OCI-M1 (cell line): ENCODE results near the gene SPEM2.

ENCODE experiments used
- DNase-seq: peaks from one replicate; lab custom pipeline; 2025; lab: John Stamatoyannopoulos, UW

The SPEM2 gene

DNA sequence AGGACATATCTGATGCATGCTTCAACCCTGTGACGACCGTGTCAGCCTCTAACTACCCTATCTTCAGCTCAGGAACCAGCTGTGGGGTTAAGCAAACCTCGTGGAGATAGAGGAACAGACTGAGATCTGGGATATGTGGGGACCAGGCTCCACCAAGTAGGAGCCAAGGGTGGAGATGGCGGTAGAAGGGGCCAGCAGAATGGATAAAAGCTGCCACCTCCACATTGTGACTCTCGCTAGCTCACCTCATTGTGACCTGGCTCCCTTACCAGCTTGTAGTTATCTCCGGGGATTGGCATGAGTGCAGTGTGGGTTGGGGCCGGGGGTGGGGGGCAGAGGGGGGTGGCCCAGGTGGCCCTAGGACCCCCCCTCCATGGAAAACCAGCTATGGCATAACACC is at the start of gene SPEM2:
Gene SPEM2, plus strand, starts transcription at position 301 of the 400 bp plus-strand sequence. Its CDS starts 73 bp downstream, at position 374.
- no peak for DNase-seq

DNA sequence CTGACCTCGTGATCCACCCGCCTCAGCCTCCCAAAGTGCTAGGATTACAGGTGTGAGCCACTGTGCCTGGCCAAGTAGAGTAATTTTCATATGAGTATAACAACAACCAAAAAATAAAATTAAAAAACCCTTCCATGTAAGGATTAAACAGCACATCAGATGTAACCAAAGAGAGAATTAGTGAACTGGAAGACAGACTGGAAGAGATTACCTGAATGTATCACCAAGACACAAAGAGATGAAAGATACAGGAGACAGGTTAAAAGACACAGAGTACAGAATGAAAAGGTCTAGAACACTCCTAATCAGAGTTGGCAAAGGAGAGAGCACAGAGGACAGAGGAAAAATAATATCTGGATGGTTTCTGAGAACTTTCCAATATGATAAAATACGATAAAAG is 46.3 kb upstream of the SPEM2 start:
- no peak for DNase-seq

DNA sequence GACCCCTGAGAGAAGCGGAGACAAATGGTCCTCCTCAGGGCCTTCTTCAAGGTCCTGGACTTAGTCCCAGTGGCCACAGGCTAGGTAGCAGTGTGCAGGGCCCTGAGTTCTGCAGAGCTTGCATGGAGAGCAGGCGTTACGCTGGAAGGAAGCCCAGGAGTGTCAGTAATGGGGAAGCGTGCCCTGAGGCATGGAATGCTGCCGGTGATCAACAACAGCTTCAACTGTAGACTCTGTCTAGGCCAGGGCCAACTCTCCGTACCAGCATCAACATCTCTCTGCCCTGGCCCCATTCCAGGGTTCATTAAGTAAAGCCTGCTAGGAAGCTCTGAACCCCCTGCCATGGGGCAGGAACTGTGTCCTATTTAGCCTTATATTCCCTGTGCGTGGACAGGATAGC is 45.1 kb upstream of the SPEM2 start:
- DNase-seq = no peak

DNA sequence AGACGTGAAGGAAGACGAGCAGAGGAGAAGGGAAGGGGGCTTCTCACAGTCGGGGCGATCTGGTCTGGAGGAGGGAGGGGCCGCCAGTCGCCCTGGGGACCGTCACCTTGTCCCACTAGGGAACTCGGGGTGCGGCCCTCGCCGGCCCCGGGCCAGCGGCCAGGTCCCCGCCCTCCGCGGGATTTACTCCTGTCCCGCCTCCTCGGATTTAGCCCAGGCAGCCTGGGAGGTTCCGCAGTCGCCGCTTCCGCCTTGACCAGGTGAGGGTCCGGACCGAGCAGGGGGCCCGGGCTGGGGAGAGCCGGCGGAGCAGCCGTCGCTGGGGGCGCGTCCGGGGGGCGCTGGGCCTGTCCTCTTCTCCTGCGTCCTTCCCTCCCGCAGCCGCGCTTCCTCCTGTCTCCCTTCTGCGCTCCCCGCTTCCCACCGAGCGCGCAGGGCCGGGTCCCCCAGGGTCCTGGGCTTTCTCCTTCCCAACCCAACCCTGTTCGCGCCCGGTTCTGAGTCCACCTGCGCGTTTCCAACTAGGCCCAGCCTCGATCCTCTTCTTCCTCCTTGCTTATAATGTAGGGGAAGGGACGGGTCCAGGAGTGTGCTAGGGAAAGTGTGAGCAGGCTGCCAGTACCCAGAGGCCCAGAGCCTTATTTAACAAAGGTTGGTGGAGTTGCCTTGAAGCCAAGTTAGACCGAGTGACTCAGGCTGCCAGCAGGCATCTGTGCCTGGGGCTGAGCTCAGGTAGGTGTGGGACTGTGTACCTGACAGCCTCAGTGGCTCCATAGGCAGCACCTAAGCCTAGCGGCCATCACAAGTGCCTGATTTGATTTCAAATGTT is 44.3 kb upstream of the SPEM2 start, which contains the start of gene TNK1:
Gene TNK1, plus strand, starts transcription at position 235 of the 829 bp plus-strand sequence. CDS start 1,838 bp downstream, outside the sequence.
- no peak for DNase-seq

DNA sequence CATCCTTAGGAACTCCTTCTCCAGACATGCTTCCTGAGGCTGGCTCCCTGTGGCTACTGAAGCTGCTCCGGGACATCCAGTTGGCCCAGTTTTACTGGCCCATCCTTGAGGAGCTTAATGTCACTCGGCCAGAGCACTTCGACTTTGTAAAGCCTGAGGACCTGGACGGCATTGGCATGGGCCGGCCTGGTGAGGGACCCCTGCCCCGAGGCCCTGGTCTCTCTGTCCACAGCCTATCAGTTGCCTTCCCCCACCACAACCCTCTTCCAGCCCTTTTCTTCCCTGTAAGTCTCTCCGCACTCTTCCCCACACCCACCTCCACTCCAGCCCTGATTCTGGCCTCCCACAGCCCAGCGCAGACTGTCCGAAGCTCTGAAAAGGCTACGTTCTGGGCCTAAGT is 42.5 kb upstream of the SPEM2 start:
- DNase-seq = no peak

DNA sequence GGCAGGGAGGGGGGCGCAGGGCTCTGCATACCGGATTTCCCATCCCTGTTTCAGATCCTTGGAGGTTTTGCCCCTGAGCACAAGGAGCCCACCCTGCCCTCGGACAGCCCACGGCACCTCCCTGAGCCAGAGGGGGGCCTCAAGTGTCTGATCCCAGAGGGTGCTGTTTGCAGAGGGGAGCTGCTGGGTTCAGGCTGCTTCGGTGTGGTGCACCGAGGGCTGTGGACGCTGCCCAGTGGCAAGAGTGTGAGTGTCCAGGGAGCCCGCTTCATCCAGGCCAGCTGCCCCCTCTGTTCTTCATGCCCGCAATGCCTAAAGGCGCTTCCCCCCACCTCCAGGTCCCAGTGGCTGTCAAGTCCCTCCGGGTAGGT is 42.1 kb upstream of the SPEM2 start:
- DNase-seq = no peak

DNA sequence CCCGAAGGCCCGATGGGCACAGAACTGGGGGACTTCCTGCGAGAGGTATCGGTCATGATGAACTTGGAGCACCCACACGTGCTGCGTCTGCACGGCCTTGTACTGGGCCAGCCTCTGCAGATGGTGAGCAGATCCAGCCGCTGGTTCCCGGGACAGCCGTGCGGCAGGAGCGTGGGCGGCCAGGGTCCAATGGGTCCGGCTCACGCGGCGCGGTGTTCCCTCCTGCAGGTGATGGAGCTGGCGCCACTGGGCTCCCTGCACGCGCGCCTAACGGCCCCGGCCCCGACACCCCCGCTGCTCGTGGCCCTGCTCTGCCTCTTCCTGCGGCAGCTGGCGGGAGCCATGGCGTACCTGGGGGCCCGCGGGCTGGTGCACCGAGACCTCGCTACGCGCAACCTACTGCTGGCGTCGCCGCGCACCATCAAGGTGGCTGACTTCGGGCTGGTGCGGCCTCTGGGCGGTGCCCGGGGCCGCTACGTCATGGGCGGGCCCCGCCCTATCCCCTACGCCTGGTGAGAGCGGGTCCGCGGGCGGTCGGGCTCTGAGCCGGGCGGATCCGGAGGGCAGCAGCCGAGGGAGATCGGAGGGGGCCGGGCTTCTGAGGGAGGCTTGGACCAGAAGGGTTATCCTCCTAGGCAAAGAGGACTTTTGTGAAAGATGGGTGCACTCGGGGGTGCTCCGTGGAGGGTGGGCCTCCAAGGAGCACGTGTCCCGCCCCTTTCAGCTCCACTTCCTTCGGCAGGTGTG is 41.5 kb upstream of the SPEM2 start:
- no peak for DNase-seq

DNA sequence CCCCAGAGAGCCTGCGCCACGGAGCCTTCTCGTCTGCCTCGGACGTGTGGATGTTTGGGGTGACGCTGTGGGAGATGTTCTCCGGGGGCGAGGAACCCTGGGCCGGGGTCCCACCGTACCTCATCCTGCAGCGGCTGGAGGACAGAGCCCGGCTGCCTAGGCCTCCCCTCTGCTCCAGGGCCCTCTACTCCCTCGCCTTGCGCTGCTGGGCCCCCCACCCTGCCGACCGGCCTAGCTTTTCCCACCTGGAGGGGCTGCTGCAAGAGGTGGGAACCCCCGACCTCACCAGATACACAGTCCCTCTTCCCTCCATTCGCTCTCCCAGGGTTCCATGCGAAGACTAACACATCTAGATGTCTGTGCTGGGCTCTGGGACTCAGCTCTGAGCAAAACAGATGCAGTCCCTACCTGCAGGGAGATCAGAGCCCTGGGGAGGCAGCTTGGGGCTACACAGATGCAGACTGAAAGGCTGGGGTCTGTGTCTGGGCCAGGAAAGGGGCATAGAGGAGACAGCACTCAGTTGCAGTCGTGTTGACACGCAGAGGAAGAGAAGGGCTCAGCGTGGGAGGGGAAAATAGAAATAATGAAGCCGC is 40.8 kb upstream of the SPEM2 start:
- DNase-seq = no peak

DNA sequence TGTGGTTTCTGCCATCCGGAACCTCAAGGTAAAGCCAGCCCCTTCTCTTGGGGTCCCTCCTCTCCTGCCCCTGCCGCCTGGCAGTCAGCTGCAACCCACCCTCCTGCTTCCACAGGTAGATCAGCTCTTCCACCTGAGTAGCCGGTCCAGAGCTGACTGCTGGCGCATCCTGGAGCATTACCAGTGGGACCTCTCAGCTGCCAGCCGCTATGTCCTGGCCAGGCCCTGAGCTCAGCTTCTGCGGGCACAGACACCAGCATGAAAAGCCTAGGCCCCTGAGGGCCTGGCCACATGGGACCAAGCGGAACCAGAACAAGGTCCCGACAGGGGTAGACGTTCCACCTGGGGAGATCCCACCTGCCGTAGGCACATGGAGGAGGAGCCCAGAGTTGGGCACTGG is 36.6 kb upstream of the SPEM2 start:
- no peak for DNase-seq

DNA sequence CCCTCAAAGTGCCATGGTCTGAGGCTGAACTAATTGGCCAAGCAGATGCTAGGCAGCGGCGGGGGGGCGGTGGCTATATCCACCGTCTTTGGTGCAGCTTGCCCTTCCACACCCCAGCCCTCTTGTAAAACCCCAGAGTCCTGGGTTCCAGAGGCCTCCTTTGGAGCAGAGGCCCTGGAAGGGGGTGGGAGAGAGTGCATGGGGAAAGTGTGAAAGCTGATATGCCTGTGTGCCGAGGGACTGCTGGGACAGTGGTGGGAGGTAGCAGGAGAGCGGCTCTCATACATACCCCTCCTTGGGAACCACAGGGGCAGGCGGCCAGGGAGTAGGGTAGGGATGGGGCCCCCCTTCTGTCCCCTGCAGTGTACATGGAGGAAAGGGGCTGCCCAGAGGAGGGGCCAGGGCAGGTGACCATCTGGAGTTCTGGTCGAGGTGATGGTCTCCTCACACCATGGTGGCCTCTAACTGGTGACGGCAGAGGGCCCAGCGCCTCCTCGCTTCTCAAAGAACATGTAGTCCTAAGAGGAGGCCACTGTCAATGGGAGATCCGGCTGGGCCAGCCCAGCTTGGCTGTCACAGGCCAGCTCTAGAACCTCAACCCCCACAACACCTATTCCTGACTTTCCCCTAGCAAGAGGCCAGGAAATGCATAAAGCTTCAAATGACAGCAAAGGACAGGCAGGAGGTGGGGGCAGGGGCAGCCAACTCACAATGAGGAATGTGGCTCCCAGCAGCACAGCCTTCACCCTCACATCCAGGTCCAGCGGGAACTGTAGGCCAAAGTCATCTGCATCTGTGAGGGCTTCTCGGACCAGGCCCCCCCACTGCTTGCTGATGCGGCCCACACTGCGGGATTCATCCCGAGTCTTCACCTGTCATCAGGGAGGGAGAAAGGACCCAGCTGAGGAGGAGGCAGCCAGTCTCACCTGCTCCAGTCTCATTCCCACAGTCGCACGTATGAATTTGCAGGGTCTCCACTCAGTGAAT is 35.2 kb upstream of the SPEM2 start:
- DNase-seq = no peak

DNA sequence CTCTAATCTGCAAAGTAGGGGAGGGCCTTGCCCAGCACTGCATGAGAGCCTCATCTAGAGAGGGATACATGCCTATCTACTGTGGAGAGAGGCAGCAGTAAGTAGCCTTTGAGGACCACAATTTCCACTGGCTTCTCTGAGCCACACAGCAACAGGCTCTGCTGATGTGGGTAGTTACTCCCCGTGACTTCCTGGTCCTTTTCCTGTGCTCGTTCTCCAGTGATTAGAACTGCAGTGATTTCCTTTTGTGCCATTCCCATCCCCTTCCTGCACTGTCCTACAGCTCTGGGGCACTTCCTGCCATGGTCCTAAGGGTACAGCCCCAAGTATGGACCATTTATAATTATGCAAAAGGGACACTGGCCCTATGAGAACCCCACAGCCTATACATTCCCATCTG is 34.1 kb upstream of the SPEM2 start:
- no peak for DNase-seq

DNA sequence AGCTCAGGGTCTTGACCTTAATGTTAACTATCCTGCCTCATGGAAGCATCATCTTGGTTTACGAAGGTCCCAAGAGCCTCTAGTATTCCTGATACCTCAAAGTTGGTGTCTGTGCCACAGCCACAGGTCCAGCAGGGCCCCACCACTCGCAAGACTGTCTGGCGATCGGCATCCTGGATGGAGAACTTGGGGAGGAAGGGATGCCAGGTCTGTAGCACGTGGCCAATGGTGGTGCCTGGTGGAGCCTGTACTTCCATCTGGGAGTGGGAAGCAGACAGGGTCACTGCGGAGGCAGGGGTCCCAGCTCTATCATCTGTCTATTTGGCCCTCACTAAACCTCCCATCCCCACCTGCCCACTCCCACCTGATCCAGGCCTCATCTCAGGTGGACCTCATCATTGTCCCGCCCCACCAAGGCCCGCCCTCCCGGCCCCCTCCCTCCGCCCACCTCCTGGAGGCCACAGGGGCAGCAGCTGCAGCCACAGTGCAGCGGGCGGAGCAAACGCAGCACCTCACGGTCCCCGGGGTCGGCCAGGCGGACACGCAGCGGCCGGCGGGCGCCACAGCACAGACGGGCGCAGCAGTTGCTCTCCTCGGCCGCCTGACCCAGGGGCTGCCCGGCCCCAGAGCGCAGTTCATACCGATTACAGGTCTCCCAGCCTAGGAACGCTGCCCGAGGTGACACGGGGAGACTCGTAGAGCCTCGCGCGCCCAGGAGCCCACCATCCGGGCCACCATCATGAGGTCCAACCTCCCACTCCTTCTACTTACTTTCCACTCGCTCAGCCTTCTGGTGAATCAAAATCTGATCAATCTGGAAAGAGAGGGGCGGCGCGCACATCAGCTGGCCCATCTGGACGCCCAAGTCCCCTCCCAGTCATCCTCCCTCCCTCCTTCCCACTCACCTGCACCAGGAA is 32.5 kb upstream of the SPEM2 start:
- DNase-seq = no peak

DNA sequence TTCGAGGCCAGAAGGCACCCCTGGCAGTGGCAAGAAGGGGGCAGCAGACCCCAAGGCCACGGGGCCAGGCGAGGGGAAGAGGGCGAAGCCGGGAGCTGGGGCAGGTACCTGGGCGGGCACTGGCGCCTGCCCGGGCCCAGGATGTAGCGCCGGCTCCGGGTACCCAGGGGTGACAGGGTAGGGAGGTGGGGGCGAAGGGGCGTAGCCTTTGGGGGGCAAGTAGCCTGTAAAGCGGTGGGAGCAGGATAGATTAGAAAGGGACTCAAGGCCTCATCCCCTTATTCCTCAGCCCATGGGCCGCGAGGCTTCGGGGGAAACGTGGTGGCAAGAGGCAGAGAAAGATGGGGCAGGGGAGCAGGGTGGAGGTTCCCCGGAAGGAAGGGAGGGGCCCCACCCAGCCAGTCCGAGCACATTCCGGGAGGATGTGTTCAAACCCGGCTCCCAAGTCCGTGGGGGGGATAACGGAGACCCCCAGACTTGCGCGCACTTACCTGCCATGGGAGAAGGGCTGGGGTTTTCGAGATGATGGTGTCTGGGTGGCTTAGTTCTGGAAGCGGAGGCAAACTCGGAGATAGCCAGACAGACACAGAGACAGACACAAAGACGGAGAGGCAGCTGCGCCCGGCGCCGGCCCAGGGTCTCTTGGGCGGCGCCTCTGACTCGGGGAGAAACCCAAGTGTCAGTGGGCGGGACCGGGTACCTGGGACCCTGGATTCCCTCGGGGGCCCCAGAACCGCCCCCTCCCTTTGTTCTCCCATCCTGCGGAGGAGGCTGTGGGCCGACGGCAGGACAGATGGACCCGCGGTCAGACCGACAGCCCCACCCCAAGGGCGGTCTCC is 31.6 kb upstream of the SPEM2 start:
- peak; percentile 61 for DNase-seq

DNA sequence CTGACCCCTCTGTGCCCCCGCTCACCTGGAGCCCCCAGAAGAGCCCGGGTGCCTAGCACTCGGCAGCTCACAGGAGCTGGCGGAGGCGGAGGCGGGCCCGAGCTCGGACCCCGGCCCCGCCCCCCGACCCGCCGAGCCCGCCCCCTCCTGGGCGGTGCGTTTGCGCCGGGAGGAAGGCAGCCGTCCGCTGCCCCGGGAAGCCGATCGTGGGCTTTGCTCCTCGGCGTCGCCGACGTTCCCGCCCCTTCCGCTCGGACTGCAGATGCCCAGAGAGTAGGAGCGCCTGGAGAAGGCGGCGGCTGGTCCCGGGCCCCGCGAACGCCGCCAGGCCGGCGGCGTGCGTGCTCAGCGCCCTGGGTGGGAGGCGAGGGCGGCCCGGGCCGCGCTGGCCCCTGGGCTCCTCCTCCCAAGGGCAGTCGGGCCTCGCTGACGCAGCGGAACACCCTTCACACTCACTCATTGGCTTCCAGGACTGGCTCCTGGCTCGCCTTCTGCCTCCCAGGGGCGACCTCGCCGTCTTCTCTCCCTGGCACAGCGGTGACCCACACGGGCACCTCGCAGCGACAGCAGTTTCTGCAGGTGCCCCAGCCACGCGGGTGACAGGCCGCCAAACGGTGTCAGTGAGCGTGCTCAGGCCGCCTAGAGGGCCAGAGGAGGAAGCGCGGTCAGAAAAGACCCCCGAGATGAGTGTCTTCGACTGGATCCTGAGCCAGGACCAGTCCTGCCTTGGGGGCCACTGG is 30.8 kb upstream of the SPEM2 start, which contains the start of gene PLSCR3:
Gene PLSCR3, minus strand, starts transcription at position 74 of the 740 bp plus-strand sequence. CDS start 415 bp downstream, outside the sequence.
- DNase-seq = peak; percentile 90

DNA sequence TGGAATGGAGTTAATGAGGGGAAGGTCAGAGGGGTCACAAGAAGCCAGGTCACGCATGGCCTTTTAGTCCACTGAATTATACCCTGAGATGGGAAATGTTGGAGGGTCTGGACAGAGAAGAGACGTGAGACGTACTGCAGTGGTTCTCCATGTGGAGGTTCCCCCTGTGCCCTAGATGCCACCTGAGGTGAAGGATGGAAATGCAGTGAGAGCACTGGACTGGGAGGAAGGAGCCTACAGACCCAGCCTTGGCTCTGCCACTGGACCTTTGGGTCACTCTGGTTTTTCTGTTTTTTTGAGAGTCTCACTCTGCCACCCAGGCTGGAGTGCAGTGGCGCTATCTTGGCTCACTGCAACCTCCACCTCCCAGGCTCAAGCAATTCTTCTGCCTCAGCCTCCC is 29.3 kb upstream of the SPEM2 start:
- DNase-seq = no peak

DNA sequence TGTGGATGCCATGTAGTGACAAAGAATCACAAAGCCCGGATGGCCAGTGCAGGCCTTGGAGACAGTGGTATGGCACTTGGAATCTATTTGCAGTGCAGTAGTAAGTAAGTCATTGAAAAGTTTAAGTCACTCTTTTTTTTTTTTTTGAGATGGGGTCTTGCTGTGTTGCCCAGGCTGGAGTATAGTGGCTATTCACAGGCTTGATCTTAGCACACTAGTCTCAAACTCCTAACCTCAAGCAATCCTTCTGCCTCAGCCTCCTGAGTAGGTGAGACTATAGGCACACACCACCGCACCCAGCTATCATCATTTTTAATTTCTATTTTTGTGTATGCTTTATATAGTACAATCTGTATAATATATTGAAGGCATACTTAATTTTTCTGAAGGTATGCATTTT is 26.8 kb upstream of the SPEM2 start:
- DNase-seq = no peak

DNA sequence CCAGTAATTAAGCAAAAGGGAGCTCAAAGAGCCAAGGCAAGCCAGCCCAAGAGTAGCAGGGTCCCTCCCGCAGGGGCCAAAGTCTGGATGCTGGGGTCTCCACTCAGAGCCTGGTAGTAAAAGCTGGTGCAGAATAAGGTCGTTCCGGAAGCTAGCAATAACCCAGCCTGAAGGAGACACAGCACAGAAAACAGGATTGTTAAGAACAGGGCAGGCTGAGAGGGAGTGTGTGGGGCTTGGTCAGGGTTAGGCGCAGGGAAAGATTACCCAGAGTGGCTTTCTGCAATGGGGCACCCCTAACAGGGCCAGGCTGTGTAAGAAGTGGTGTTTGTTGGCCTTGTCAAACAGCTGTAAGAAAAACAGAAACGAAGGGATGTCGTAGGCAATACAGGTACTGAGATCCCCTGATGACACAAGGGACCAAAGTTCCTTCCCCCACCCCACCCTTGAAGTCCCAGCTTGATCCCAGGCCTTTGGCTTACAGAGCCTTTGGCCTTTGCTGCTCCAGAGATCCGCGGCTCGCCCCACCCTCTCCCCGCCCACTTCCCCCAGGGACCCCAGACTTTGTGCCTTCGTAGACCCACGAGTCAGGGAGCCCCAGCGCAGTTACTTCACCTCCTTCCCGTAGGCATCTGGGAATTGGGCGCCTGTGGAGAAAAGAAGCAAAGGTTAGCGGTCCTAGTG is 22.2 kb upstream of the SPEM2 start:
- DNase-seq = no peak

DNA sequence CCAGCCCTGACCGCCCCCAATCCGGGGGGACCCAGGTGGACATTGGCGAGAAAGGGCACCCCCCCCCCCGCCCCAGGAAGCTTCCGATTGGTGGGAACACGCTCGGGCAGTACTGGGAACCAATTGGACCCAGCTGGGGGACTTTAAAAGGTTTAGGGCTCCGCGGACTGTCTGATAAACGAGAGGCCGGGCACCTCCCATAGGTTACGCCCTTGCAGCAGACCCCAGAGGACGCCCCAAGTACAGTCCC is 21.8 kb upstream of the SPEM2 start:
- no peak for DNase-seq
